Loucy (cell line): ENCODE results near the gene ERCC4.

Experiments used
- H2AFZ ChIP-seq: fragments of 200-600 bp; sonication (generic); 2 replicates; pipeline ENCODE4 v1.6.0; 2016; ENCODE audit warnings: antibody characterized with exemption, mild to moderate bottlenecking, low read length, moderate library complexity
- H3F3A ChIP-seq: fragments of 200-600 bp; 2 replicates; pipeline ENCODE4 v1.6.0; 2016; ENCODE audit warnings: antibody characterized with exemption, low read depth, mild to moderate bottlenecking
- H3K27me3 ChIP-seq: fragments of 200-600 bp; sonication (generic); 2 replicates; pipeline ENCODE4 v1.6.1; 2014; ENCODE audit warnings: low read length, mild to moderate bottlenecking; ENCODE audit not compliant: insufficient read depth, poor library complexity, severe bottlenecking
- H3K36me3 ChIP-seq: fragments of 200-600 bp; sonication (generic); 2 replicates; pipeline ENCODE4 v1.6.1; 2016; ENCODE audit warnings: low read length; ENCODE audit not compliant: insufficient read depth
- H3K4me1 ChIP-seq: fragments of 200-600 bp; sonication (generic); 2 replicates; pipeline ENCODE4 v1.5.1; 2014; ENCODE audit warnings: low read length, mild to moderate bottlenecking; ENCODE audit not compliant: insufficient read depth, poor library complexity, severe bottlenecking
- H3K4me2 ChIP-seq: fragments of 200-600 bp; sonication (generic); 2 replicates; pipeline ENCODE4 v1.6.0; 2014; ENCODE audit warnings: antibody characterized with exemption, low read length, low read depth, mild to moderate bottlenecking; ENCODE audit not compliant: poor library complexity, severe bottlenecking
- H3K4me3 ChIP-seq: fragments of 200-600 bp; sonication (generic); 2 replicates; pipeline ENCODE4 v1.5.1; 2014; ENCODE audit warnings: low read length, mild to moderate bottlenecking, mixed read lengths; ENCODE audit not compliant: poor library complexity, severe bottlenecking
- H3K79me2 ChIP-seq: fragments of 200-600 bp; sonication (generic); 2 replicates; pipeline ENCODE4 v1.6.1; 2014; ENCODE audit warnings: low read length; ENCODE audit not compliant: insufficient read depth
- H3K9ac ChIP-seq: fragments of 200-600 bp; sonication (generic); 2 replicates; pipeline ENCODE4 v1.6.0; 2014; ENCODE audit warnings: mild to moderate bottlenecking, low read depth, low read length, moderate library complexity; ENCODE audit not compliant: poor library complexity, severe bottlenecking
- H3K9me2 ChIP-seq: fragments of 200-600 bp; sonication (generic); replicated peaks from 2 replicates; pipeline ENCODE4 v1.6.1; 2016; ENCODE audit warnings: low read depth, low read length, mixed read lengths
- H3K9me3 ChIP-seq: fragments of 200-600 bp; sonication (generic); 2 replicates; pipeline ENCODE4 v1.6.1; 2014; ENCODE audit warnings: mild to moderate bottlenecking, antibody characterized with exemption, low read length, low read depth; ENCODE audit not compliant: insufficient read depth
- H4K20me1 ChIP-seq: fragments of 200-600 bp; sonication (generic); 2 replicates; pipeline ENCODE4 v1.6.0; 2014; ENCODE audit warnings: antibody characterized with exemption, low read length, mild to moderate bottlenecking; ENCODE audit not compliant: insufficient read depth, poor library complexity, severe bottlenecking
- EZH2phosphoT487 ChIP-seq: fragments of 200-600 bp; IDR thresholded peaks from 2 replicates; pipeline ENCODE4 v1.6.1; 2018; ENCODE audit warnings: antibody characterized with exemption, mild to moderate bottlenecking, moderate library complexity, borderline replicate concordance
- TF ChIP-seq, protein P1 (sequence below): fragments of 200-600 bp; sonication (generic); conservative IDR thresholded peaks from 2 replicates; pipeline ENCODE4 v1.5.1; 2014; ENCODE audit warnings: mild to moderate bottlenecking, antibody characterized with exemption, low read length

Gene ERCC4

GRCh38 chr16:13923703-13924298 is 3.8 kb downstream of the ERCC4 start:
- H2AFZ ChIP-seq = no peak overlapping the region
- H3K36me3 ChIP-seq = no peaks in the 10 kb centered on the region
- H3K9ac ChIP-seq = no peak overlapping the region
- H3K9me2 ChIP-seq = no peaks in the 10 kb centered on the region
- no peaks in the 10 kb centered on the region for H3K9me3 ChIP-seq
- H3K79me2 ChIP-seq = peaks cover 9% of the 10 kb centered on the region; the same call in 1 of the 2 replicates
- TF ChIP-seq EZH2phosphoT487 = no peak
- TF ChIP-seq, protein P1, sequence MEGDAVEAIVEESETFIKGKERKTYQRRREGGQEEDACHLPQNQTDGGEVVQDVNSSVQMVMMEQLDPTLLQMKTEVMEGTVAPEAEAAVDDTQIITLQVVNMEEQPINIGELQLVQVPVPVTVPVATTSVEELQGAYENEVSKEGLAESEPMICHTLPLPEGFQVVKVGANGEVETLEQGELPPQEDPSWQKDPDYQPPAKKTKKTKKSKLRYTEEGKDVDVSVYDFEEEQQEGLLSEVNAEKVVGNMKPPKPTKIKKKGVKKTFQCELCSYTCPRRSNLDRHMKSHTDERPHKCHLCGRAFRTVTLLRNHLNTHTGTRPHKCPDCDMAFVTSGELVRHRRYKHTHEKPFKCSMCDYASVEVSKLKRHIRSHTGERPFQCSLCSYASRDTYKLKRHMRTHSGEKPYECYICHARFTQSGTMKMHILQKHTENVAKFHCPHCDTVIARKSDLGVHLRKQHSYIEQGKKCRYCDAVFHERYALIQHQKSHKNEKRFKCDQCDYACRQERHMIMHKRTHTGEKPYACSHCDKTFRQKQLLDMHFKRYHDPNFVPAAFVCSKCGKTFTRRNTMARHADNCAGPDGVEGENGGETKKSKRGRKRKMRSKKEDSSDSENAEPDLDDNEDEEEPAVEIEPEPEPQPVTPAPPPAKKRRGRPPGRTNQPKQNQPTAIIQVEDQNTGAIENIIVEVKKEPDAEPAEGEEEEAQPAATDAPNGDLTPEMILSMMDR = no peak; the same call in 1 of the 2 replicates
- no peak overlapping the region for H3K4me3 ChIP-seq
- H3K4me1 ChIP-seq = peaks cover 3% of the 10 kb centered on the region
- no peaks in the 10 kb centered on the region for H3F3A ChIP-seq
- no peaks in the 10 kb centered on the region for H4K20me1 ChIP-seq
- no peaks in the 10 kb centered on the region for H3K27me3 ChIP-seq
- H3K4me2 ChIP-seq = no peak overlapping the region

DNA sequence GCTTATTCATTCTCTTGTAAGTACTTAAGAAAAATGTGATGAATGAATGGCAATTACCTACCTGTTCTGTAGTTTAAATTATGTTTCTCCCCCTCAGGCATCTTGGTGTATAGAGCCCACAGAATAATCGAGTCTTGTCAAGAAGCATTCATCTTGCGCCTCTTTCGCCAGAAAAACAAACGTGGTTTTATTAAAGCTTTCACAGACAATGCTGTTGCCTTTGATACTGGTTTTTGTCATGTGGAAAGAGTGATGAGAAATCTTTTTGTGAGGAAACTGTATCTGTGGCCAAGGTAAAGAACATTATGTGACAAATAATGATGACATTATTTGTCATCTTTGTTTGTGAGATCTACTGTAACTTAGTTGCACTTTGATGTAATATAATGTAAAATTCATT is 6.5 kb downstream of the ERCC4 start:
- Histone ChIP-seq H3K36me3 (no peaks in the 10 kb centered on the region), H3K9me2 (no peaks in the 10 kb centered on the region), H3K9ac (no peak overlapping the region), H3K27me3 (no peaks in the 10 kb centered on the region), H3K4me3 (no peak overlapping the region), H3K79me2 (no peaks in the 10 kb centered on the region), H3K4me1 (no peaks in the 10 kb centered on the region), H2AFZ (no peak overlapping the region), H3F3A (no peaks in the 10 kb centered on the region), H3K9me3 (no peaks in the 10 kb centered on the region), H3K4me2 (no peak overlapping the region), H4K20me1 (no peaks in the 10 kb centered on the region)
- TF ChIP-seq EZH2phosphoT487 = no peak
- TF ChIP-seq, protein P1 = no peak

DNA sequence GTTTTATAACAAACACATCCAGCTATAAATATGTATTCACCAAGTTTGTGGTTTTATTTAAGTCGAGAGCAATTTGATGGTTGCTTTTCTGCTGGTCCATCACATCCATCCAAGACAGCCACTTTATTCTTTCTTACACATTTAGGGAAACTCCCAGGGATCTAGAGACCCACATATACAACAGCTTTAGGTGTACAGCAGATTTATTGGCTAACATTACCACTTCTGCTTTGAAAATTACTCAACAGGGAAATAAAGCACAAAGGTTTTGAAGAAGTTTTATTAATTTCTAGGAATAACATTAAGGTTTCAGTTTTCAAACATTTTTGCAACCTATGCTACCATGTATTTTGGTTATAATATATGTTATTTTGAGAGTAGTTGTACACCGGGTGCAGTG is 6.9 kb downstream of the ERCC4 start:
- Histone ChIP-seq H3K27me3 (no peaks in the 10 kb centered on the region), H3F3A (no peaks in the 10 kb centered on the region), H3K4me3 (no peak overlapping the region), H2AFZ (no peak overlapping the region), H3K4me1 (no peaks in the 10 kb centered on the region), H3K36me3 (no peaks in the 10 kb centered on the region), H3K9ac (no peak overlapping the region), H3K4me2 (no peak overlapping the region), H4K20me1 (no peaks in the 10 kb centered on the region), H3K79me2 (no peaks in the 10 kb centered on the region), H3K9me2 (no peaks in the 10 kb centered on the region), H3K9me3 (no peaks in the 10 kb centered on the region)
- no peak for TF ChIP-seq EZH2phosphoT487
- TF ChIP-seq, protein P1 = no peak
